ENCODE measurements around the gene NIN. TPM values are rescaled to one million over a fixed set of nuclear protein-coding genes. Genes with fewer than 3 reads are reported as not detected.

NIN gene
- total RNA-seq, 1 donor from 2014 or later = 33.2 TPM

DNA sequence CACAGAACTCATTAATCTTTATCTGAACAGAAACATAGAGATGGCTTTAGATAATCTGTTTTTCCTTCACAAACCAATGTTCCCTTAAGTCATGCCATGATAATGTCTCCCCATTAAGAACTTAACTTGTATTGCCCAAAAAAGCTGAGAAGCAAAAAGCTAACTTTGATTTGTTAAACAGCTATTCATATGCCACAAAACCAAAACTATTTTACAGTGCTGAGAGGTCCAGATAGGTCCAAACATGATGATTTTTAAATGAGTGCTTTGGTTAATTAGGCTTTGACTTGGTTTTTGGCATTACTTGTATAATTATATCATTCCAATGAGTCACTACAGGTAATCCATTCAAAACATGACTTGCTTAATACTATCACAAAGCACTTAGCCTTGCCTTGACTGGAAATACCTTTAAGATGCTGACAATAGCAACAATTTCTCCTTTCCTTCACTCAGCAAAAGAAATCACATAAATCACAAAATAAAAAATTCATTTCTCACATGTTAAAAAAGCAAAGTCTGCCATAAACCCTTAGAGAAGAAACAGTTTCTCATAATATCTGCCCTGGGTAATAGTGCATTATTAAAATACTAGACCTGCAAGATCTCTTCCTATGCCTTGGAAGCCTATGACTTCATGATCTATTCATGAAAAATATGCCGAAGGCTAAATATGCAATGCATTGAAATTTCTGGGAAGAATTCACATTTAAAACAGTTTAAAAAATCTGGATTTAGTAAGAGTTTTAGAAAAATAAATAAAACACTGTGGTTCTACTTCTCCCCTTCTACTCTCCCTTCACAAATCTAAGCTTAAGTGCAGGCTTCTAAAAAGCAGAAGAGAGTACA is 110.8 kb downstream of the NIN start:
- Mint-ChIP-seq H3K27me3 (ENCODE audit: low read depth) (no peaks in the 10 kb centered on the region), H3K9me3 (no peaks in the 10 kb centered on the region), H3K4me1 (peaks cover 9% of the 10 kb centered on the region), H3K36me3 (peaks cover 18% of the 10 kb centered on the region), H3K27ac (no peak overlapping the region), H3K4me3 (no peak overlapping the region)
- TF ChIP-seq, protein P1, sequence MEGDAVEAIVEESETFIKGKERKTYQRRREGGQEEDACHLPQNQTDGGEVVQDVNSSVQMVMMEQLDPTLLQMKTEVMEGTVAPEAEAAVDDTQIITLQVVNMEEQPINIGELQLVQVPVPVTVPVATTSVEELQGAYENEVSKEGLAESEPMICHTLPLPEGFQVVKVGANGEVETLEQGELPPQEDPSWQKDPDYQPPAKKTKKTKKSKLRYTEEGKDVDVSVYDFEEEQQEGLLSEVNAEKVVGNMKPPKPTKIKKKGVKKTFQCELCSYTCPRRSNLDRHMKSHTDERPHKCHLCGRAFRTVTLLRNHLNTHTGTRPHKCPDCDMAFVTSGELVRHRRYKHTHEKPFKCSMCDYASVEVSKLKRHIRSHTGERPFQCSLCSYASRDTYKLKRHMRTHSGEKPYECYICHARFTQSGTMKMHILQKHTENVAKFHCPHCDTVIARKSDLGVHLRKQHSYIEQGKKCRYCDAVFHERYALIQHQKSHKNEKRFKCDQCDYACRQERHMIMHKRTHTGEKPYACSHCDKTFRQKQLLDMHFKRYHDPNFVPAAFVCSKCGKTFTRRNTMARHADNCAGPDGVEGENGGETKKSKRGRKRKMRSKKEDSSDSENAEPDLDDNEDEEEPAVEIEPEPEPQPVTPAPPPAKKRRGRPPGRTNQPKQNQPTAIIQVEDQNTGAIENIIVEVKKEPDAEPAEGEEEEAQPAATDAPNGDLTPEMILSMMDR (IDR thresholded peaks at IDR 0.05; ENCODE audit: unreplicated experiment) = no peak
- no peak for DNase-seq (ENCODE audit: low spot score in 2 of 2, unreplicated experiment in 2 of 2)

DNA sequence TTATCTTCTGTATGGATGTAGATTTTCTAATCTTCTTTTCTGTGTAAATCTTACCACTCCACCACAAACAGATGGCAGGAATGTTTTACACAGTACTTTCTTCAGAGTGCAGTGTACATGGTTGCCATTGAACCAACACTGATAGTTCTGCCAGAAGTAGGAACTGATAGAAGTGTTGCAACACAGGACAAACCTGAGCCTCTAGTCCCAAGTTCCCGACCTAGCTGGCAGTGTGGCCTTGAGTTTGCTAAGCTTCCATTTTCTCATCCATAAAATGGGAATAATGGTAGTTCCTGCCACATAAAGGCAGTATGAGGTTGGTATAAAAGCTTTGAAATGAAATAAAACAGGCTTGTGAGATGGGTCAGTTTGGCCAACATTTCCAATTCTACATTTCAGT is 112.0 kb downstream of the NIN start:
- no peak for DNase-seq (ENCODE audit: low spot score in 2 of 2, unreplicated experiment in 2 of 2)
- H3K9me3 Mint-ChIP-seq = no peaks in the 10 kb centered on the region
- TF ChIP-seq, protein P1 (IDR thresholded peaks at IDR 0.05; ENCODE audit: unreplicated experiment) = no peak
- H3K4me1 Mint-ChIP-seq = peaks cover 9% of the 10 kb centered on the region
- no peaks in the 10 kb centered on the region for H3K27me3 Mint-ChIP-seq (ENCODE audit: low read depth)
- H3K4me3 Mint-ChIP-seq = no peak overlapping the region
- peaks cover 11% of the 10 kb centered on the region for H3K36me3 Mint-ChIP-seq
- H3K27ac Mint-ChIP-seq = no peak overlapping the region

DNA sequence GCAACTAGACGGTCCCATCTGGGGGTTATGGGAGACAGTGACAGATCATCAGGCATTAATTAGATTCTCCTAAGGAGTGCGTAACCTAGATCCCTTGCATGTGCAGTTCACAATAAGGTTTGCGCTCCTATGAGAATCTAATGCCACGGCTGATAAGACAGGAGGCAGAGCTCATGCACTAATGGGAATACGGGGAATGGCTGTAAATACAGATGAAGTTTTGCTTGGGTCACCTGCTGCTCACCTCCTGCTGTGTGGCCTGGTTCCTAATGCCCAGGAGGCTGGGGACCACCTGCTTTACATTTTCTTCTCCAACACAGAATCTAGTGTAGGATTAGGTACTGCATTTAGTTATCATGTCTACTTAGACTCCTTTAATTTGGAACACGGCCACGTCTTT is 113.2 kb downstream of the NIN start:
- TF ChIP-seq, protein P1 (IDR thresholded peaks at IDR 0.05; ENCODE audit: unreplicated experiment) = no peak
- H3K4me3 Mint-ChIP-seq = no peak overlapping the region
- no peaks in the 10 kb centered on the region for H3K9me3 Mint-ChIP-seq
- peaks cover 6% of the 10 kb centered on the region for H3K36me3 Mint-ChIP-seq
- H3K27ac Mint-ChIP-seq = no peak overlapping the region
- no peak for DNase-seq (ENCODE audit: low spot score in 2 of 2, unreplicated experiment in 2 of 2)
- H3K27me3 Mint-ChIP-seq (ENCODE audit: low read depth) = no peaks in the 10 kb centered on the region
- peaks cover 9% of the 10 kb centered on the region for H3K4me1 Mint-ChIP-seq

DNA sequence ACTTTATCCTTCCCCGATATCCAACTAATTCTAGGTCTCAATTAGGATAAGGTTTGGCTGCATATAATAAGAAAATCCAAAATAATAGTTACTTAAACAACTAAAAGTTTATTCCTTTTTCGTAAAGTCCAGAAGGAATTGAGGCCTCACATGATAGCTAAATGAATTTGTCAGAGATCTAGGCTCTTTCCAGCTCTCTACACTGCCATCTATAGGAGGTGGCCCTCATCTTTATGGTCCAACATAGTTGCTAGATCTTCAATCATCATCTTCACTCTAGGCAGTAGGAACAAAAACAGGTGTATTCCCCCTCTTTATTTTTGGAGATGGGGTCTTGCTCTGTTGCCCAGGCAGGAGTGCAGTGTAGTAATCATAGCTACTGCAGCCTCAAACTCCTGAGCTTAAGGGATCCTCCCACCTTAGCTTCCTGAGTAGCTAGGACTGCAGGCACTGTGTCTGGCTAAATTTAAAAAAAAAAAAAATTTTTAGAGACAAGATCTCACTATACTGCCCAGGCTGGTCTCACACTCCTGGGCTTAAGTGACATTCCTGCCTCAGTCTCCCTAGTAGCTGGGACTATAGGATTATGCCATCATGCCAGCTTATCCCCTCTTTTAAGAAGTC is 116.4 kb downstream of the NIN start:
- no peaks in the 10 kb centered on the region for H3K36me3 Mint-ChIP-seq
- H3K4me1 Mint-ChIP-seq = peaks cover 6% of the 10 kb centered on the region
- no peak overlapping the region for H3K4me3 Mint-ChIP-seq
- no peaks in the 10 kb centered on the region for H3K9me3 Mint-ChIP-seq
- H3K27ac Mint-ChIP-seq = no peak overlapping the region
- no peaks in the 10 kb centered on the region for H3K27me3 Mint-ChIP-seq (ENCODE audit: low read depth)
- TF ChIP-seq, protein P1 (IDR thresholded peaks at IDR 0.05; ENCODE audit: unreplicated experiment) = no peak
- DNase-seq (ENCODE audit: low spot score in 2 of 2, unreplicated experiment in 2 of 2) = no peak

DNA sequence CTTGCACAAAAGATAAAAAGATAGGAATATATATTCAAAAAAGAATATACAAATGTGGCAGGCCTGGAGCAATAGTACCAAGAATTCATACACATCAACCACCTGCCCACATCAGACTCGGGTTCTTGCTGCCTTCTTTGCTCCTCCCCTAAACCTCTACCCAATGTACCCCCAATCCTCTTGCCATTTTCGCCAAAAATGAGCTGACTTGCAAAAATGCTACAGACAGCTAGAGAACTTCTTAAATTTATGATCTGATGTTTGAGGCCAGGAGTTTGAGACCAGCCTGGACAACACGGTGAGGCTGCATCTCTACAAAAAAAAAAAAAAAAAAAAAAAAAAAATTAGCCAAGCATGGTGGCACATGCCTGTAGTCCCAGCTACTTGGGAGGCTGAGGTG is 119.9 kb downstream of the NIN start:
- Mint-ChIP-seq H3K4me1 (no peaks in the 10 kb centered on the region), H3K4me3 (no peak overlapping the region), H3K27ac (no peak overlapping the region), H3K27me3 (ENCODE audit: low read depth) (no peaks in the 10 kb centered on the region), H3K36me3 (no peaks in the 10 kb centered on the region), H3K9me3 (no peaks in the 10 kb centered on the region)
- no peak for DNase-seq (ENCODE audit: low spot score in 2 of 2, unreplicated experiment in 2 of 2)
- TF ChIP-seq, protein P1 (IDR thresholded peaks at IDR 0.05; ENCODE audit: unreplicated experiment) = no peak

Measured in mesothelial cell of epicardium (in vitro differentiated cells).